NCI-H2081 treated with DMSO at 0.1 percent for 48 hours (cell line): Measurements from ENCODE around the gene FNBP1.

Experiments used
- DNase-seq: peaks from one replicate; lab custom pipeline; 2025; lab: John Stamatoyannopoulos, UW

Gene FNBP1

DNA sequence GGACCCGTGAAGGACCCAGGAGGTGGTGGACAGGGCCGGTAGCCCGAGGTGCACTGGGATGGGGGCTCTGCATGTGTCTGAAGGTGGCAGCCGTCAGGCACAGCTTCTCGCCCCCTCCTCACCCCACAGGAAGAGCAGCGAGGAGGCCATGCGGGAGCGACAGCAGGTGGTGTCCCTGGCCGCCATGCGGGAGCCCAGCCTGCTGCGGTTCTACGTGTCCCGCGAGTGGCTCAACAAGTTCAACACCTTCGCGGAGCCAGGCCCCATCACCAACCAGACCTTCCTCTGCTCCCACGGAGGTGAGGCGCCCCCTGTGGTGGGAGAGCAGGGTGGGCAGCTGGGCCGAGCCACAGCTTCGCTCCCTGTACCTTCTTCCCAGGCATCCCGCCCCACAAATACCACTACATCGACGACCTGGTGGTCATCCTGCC, 167.8 kb downstream of the FNBP1 start:
- no peak for DNase-seq

DNA sequence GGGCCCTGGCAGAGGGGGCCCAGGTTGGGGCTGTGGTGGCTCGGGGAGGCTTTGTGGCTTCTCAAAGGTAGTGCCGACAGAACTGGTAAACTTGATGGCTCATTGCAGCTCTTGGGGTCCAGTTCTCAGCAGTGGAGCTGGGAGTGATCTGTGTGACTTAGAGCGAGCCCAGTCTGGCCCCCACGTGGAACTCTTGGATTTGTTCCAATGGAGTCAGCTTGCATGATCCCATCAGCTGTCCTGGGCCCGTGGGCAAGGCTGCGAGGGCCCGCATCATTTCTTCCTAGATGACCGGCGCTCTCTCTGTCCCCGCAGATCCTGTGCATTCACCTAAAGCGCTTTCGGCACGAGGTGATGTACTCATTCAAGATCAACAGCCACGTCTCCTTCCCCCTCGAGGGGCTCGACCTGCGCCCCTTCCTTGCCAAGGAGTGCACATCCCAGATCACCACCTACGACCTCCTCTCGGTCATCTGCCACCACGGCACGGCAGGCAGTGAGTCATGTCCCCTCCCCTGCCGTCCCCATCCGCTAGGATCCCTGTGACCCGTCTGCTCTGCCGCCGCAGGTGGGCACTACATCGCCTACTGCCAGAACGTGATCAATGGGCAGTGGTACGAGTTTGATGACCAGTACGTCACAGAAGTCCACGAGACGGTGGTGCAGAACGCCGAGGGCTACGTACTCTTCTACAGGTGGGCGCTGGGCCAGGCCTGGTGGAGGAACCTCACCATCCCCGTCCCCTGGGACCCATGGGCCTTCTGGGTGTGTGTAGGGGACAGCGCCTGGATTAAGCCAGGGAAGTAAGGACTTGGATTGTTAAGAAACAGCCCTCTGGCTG, 168.5 kb downstream of the FNBP1 start:
- DNase-seq: no peak

DNA sequence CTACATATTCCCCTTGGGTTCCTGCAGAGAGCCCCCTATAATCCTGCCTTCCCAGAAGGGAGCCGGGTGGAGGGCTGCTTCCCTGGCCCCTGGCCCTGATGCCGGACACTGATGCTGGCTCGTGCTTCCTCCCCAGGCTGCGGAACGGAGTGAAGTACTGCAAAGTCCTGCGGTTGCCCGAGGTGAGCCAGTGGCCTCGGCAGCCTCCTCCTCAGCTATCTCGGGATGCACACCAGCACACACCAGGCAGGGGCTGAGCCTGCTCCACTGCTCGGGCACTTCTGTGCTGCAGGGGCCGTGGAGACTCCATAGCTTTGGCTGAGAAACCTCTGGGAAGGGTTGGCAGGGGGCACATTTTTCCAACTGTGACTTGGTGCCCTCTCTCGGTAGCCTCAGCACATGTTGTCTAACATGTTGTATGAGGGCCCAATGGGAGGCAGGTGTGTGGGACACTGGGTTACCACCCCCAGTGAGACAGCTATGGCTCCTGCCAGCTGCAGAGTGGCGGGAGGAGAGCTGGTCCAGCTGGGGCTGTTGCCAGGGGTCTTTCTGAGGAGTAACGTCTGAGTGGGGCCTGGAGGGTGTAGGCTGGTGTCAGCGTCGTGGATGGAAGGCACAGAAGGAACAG, 169.3 kb downstream of the FNBP1 start:
- DNase-seq: no peak

DNA sequence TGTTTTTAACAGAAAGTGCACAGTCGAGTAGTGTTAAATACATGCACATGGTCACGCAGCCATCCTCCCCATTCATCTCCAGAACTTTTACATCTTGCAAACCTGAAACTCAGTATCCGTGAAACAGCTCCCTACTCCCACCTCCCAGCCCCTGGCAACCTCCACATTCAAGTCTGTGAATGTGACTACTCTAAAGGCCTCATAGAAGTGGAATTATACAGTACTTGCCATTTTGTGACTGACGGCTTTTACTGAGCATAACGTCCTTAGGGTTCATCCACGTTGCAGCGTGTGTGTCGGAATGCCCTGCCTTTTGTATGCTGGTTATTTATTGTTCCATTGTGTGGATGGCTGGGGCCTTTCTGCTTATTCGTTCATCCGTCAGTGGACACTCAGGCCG, 171.9 kb downstream of the FNBP1 start:
- DNase-seq: no peak

DNA sequence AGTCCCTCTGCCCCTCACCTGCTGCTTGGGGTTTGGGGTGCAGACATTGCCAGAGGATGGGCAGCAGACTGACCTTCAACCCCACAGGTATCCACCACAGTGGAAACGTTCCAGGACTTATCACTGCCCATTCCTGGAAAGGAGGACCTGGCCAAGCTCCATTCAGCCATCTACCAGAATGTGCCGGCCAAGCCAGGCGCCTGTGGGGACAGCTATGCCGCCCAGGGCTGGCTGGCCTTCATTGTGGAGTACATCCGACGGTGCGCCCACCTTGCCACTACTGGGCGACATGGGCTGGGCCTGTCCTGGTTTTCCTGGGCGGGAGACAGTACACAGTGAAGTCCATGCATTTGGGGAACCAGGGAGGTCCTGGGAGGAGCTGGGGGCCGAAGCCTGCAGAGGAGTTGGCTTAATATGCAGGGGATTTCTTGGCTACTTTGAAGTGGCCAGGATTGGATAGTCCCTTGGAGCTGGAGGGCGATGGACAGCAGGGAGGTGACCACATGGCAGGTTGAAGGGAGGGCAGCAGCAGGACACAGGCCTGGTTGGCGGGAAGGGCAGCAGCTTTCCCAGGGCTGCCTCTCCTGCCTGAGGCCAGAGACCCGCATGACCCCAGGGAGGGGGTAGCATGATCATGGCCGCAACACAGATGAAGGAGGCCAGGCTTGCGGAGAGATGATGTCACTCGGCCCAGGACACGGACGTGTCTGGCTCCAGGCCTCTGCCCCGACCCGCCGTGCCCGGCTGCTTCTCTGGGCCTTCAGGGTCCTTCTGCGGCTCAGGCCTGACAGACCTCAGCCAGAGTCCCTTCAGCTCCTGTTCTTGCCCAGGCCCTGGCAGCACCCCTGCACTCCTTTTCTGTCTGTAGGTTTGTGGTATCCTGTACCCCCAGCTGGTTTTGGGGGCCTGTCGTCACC, 173.1 kb downstream of the FNBP1 start:
- no peak for DNase-seq

DNA sequence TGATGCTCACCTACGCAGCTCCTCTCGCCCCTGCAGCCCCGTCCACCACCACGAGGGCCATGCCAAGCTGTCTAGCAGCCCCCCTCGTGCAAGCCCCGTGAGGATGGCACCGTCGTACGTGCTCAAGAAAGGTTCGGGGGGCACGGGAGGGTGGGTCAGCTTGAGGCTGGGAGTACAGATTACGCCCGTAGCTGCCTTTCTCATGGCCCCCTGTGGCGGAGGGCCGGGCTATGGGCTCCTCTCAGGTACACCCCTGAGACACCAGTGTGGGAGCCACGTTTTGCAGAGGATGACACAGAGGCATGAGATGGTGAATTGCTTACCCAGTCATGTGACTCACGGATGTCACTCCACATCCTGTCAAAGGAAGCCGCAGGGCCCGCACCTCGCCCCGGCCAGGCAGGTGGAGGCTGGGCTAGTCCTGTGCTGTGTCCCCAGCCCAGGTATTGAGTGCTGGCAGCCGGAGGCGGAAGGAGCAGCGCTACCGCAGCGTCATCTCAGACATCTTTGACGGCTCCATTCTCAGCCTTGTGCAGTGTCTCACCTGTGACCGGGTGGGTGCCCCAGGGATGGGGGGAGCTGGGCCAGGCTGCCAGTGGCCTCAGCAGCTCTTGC, 174.0 kb downstream of the FNBP1 start:
- no peak for DNase-seq

DNA sequence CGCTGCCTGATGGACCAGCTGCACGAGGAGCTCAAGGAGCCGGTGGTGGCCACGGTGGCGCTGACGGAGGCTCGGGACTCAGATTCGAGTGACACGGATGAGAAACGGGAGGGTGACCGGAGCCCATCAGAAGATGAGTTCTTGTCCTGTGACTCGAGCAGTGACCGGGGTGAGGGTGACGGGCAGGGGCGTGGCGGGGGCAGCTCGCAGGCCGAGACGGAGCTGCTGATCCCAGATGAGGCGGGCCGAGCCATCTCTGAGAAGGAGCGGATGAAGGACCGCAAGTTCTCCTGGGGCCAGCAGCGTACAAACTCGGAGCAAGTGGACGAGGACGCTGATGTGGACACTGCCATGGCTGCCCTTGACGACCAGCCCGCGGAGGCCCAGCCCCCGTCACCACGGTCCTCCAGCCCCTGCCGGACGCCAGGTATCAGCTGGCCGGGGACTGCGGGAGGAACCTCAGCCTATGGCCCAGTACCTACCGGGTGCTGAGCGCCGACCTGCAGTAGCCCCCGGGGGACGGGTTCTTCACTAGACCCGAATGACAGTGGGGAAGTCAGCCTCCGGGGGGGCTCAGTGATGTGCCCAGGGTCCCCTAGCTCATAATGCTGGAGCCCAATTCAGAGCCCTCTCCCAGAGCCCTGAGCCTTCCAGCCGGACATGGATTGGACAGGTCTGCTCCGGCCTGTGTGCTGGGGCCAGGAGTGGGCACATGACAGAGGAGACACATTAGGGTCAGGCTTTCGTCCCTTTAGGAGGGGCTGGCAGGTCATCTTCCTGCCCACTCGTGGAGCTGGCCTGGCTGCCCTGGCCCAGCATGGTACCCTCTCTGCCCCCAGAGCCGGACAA, 174.7 kb downstream of the FNBP1 start:
- DNase-seq: no peak

DNA sequence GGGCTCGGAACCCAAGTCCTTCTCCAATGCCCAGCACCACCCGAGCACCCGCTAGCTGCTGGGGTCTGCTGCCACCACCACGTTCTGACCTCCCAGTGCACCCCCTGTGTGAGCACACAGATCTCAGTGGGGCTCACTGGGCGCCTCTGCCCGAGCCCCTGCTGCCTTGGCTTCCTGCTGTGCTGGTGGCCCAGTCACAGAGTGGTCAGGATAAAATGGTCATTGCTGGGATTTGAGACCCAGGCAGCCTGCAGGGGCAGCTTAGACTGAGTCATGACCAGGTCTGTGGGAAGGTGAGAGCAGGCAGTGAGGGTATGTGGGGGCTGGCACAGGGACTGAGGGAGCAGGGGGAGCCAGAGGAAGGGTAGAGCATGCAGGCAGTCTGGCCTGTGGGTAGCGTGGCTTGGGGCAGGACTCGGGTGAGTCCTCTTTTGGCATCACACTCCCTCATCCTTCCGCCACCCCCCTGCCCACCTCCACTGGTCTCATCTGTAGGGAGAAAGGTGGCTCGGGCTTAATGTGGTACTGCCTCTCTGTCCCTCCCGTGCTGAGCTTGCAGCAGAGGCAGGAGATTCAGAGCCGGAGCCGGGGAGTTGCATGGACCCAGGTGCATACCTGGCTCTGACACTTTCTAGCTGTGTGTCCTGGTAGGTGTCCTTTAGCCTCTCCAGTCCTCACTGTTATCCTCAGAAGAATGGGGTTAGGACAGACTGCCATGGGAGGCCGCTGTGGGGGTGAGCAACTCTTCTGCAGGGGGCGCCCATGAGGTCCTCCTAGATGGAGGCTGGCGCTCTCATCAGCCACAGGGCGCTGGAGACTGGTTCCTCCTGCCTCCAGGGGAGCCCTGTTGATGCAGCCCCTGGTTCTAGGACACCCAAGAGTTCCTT, 175.6 kb downstream of the FNBP1 start:
- no peak for DNase-seq

DNA sequence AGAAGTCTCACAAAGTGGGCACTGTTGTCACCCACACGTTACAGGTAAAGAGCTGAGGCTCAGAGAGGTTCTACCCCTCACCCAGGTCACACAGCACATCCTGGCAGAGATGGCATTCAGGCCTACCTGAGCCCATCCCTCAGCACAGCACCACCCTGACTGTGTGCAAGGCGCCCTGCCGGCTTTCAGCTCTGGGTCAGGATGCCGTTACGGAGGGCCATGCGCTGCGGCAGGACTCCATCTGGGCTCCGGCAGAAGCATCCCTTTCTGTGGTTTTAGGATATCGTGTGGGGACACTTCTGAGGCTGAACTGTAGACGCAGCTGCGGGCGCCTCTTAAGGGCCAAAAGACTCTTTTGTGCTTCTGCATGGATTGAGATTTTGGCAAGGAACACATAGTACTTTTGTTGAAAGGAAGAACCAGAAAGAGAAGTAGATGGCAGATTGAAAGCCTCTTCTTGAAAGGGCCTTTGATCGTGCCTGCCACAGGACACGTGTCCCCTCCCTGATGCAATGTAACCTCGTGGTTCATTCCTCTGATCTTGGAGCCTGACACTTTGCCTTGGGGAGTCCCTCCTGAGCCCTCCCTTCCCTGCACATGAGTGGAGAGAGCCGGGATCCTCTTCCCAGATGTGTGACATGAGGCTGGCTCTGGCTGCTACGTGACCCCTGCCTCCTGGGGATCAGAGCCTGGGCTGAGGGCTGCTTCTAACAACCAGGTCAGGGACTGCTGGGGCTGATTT, 176.4 kb downstream of the FNBP1 start:
- DNase-seq: no peak

DNA sequence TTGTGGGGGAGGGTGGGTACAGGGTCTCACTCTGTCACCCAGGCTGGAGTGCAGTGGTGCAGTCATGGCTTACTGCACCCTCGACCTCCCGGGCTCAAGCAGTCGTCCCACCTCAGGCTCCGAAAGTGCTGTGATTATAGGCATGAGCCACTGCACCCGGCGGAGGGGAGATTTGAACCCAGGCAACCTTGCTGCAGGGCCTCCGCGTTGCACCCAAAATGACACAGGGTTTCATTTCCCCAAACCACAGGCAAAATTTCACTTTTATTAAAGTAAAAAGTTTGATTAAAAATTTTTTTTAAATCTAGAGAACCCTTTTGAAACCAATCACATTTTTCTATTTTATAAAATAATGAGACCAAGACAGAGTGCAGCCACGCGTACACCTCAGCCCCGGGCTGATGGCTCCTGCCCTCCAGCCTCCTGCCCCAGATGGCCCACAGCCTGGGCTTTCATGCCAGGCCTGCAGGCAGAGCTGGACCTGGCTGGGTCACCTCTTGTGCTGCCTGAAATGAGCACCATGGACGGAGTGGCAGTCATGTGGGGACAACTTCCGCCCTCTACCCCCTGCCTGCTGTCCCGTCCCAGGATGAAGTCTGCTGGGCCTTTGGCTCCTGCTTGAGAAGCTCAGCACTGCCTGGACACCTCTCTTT, 177.2 kb downstream of the FNBP1 start:
- no peak for DNase-seq

DNA sequence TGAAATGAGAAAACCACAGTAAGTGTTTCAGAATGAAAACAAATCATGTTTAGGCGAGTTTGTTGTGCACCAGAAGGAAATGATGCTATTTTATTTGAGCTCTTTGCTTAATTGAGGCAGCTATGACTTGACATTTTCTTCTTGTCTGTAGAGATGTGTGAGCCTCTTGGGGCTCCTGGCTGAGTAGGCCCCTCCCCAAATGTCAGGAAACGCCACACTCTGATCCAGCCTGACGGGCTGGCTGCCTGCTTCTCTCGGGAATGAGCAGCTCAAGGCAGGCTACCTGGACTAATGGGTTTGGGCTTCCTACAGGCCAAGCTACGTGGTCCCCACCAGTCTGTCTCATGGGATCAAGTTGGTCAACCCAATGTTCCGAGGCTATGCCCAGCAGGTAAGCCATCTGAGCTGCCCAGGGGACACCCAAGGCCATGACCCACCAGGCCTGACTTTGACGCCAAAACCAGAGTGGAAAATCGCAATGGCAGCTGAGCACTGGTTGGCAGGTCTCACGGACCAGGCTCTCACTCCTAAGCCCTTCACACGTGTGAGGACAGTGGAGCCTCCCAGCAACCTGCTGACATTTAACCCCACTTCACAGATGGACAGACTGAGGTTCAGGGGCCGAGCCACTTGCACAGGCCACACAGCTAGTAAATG, 177.9 kb downstream of the FNBP1 start:
- no peak for DNase-seq

DNA sequence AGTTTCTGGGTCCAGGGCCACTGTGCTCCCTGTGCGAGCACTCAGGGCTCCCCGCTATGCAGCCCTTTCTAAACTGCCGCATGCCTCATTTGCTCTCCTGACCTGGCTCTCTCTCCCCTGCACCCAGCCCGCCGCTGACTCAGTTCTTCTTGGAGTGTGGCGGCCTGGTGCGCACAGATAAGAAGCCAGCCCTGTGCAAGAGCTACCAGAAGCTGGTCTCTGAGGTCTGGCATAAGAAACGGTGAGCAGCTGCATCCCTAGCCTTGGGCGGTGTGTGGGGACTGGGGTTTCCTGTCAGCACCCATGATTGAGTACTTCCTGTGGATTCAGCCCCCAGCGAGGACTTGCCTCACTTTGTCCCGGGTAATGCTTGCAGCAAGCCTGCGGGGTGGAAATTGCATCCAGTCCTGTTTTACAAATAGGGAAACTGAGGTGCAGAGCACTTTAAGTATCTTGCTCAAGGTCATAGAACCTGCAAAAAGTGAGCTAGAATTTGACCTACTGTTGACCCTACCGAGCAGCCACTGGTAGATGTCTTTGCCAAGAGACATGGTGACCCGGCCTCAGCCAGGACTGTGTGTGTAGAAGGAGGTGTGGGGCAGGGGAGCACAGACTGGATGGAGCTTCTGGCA, 179.8 kb downstream of the FNBP1 start:
- peak; percentile 28 for DNase-seq

DNA sequence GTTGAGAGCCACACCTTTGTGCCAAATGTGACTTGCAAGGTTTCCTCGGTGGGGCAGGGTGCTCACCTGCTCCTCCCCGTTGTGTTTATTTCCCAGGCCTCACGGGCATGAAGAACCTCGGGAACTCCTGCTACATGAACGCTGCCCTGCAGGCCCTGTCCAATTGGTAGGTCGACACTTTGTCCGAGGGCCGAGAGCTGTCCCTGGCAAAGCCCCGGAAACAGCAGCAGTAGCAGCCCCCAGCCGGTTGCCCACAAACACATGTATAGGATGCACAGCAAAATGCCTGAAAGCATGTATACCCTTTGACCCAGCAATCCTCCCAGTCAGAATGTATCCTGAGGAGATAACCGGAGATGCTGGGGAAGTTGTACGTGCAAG, 181.6 kb downstream of the FNBP1 start:
- no peak for DNase-seq

DNA sequence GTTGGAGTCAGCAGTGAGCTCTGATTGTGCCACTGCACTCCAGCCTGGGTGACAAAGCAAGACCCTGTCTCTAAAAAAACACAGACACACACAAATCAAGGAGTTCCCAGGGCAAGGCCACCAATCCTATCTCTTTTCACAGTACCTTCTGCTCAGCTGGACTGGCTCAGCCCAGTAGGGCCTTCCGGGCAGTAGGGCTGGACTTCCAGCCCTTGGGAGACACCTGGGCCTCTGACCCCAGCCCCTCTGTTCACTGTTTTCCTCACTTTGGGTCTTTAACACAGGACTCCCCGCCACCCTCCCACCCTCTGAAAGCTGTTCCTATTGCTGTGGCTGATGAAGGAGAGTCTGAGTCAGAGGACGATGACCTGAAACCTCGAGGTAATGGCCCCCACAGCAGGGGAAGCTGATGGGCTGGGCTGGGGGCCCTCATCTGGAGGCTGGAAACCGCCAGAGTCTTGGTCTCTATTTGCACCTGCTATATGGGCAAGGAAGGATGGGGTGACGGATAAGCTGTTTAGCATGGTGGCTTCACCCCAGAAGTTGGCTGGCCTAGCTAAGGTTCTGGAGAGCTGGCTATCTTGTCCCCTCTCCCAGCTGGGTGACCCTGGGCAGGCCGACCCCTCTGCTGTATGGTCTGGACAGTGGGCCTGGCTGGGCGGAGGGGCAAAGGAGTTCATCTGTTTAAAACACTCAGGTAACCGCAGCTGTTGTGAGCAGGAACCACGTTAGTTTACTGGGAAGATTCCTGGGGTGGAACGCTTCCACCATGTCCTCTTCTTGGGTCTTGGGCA, 182.1 kb downstream of the FNBP1 start:
- DNase-seq: no peak

DNA sequence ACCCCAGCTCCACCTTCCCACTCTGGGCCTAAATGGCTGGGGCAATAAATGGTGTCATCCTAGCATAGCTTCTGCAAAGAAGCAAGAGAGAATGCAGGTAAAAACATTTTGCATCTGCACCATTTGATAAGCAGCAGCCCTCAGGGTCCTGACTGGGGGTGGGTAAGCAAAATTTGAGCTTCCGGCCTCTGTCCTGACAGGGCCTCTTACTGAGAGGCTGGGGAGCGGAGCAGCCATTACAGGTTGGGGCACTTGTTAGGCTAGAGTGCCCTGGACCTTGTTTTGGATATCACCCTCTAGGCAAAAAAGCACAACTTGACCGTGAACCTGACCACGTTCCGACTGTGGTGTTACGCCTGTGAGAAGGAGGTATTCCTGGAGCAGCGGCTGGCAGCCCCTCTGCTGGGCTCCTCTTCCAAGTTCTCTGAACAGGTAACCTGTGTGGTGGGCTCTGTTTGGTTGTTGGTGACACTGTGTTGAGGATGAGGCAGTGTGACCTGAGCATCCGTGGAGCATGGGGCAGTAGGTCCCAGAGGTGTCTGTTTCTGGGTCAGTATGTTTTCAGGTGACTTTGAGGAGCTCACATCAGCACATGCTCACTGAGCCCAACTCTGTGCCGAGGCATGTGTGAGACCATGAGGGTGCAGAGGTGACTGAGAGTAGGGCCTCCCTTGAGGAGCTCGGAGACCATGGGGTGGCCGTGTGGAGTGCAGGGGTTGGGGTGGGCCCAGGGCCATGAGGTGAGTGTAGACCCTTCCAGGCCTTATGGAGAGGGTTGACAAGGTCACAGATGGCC, 184.6 kb downstream of the FNBP1 start:
- no peak for DNase-seq

DNA sequence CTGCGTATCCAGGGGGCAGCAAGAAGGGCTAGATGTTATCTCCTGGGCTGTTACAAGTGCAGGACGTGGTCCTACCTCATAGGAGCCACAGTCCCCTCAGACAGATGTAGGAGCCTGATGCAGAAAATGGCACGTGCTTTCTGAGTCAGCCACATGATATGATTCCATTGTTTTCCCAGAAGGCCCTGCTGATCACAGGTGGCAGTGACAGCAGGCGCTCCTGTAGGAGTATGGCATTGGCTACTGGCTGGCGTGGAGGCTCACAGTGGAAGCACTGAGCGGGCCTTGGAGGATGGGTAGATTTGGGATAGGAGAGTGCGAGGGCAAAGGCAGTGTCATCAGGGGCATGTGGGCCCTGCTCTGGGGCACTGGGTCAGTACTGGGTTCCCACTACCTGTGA, 185.8 kb downstream of the FNBP1 start:
- DNase-seq: no peak
